Activated T-cell treated with anti-CD3 and anti-CD28 coated beads, Interleukin-2, amount 50 U/mL, for 24 hours (primary cell): ENCODE results near the gene DICER1.

ENCODE experiments used
- DNase-seq: peaks from one replicate; pipeline ENCODE4 v3.0.0-alpha.2; 2020
- H3K27ac Mint-ChIP-seq: 2 replicates; pipeline ENCODE4 v1.8.0; 2020; ENCODE audit warnings: mild to moderate bottlenecking, mixed read lengths
- H3K27me3 Mint-ChIP-seq: 2 replicates; pipeline ENCODE4 v1.8.0; 2020; ENCODE audit warnings: mixed read lengths
- H3K36me3 Mint-ChIP-seq: 2 replicates; pipeline ENCODE4 v1.8.0; 2020; ENCODE audit warnings: low read depth, mixed read lengths
- H3K4me1 Mint-ChIP-seq: 2 replicates; pipeline ENCODE4 v1.8.0; 2020; ENCODE audit warnings: low read depth, mixed read lengths
- H3K4me3 Mint-ChIP-seq: 2 replicates; pipeline ENCODE4 v1.8.0; 2020; ENCODE audit warnings: mild to moderate bottlenecking, moderate library complexity, mixed read lengths
- H3K9me3 Mint-ChIP-seq: 2 replicates; pipeline ENCODE4 v1.8.0; 2020; ENCODE audit warnings: mixed read lengths

DICER1 gene

DNA sequence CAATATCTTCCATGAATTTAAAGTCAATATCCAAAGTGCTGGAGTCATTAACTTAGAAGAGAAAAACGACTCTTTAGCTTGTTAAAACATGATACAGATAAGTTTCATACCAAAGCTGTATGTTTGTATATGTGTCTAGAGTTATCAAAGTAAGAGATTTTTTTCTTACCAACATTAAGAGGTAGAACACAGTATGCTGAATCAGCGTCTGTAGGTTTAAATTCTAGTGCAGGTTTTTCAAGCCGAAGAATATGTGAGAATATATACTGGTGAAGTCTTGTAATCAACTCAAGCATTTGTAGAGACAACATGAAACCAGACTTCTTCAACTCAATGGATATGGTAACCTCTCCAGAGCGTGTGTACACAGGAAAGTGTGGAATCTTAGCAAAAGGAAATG, 49.6 kb downstream of the DICER1 start:
- no peaks in the 10 kb centered on the region for H3K9me3 Mint-ChIP-seq
- H3K36me3 Mint-ChIP-seq = peaks cover 89% of the 10 kb centered on the region
- H3K4me3 Mint-ChIP-seq = no peak overlapping the region
- no peak overlapping the region for H3K27ac Mint-ChIP-seq
- no peaks in the 10 kb centered on the region for H3K27me3 Mint-ChIP-seq
- no peaks in the 10 kb centered on the region for H3K4me1 Mint-ChIP-seq
- no peak for DNase-seq

DNA sequence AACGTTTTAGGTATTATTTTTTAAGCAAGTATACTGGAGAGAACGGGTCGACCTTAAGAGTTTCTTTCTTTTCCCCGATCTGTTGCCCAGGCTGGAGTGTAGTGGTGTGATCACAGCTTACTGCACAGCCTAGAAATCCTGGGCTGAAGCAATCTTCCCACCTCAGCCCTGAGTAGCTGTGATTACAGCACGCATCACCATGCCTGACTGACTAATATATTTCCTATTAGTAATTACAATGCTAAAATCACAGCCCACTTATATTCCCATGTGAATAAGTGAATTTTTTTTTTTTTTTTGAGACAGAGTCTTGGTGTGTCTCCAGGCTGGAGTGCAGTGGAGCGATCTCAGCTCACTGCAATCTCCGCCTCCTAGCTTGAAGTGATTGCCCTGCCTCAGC, 50.4 kb downstream of the DICER1 start:
- Mint-ChIP-seq H3K36me3 (peaks cover 90% of the 10 kb centered on the region), H3K27ac (no peak overlapping the region), H3K4me1 (peaks cover 4% of the 10 kb centered on the region), H3K9me3 (no peaks in the 10 kb centered on the region), H3K27me3 (no peaks in the 10 kb centered on the region), H3K4me3 (no peak overlapping the region)
- no peak for DNase-seq

DNA sequence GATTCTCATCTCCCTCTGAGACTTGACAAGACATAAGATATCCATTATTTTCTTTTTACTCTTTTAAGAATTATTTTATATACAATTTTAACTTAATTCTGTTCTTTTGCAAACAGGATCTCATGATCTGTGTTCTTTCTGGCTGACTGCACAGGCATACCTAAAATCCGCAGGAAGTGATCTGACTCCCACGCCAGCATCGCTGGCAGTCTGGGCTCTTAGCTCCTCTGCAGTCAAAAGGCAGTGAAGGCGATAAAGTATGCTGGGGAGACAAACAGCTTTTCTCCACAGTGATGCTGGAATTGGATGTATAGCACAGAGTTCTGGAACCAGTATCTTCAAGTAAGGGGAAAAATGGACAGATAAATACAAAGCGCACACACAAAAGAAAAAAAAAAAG, 52.4 kb downstream of the DICER1 start:
- Mint-ChIP-seq H3K9me3 (no peaks in the 10 kb centered on the region), H3K36me3 (peaks cover 90% of the 10 kb centered on the region), H3K4me1 (peaks cover 14% of the 10 kb centered on the region), H3K4me3 (no peak overlapping the region), H3K27me3 (no peaks in the 10 kb centered on the region), H3K27ac (no peak overlapping the region)
- no peak for DNase-seq

DNA sequence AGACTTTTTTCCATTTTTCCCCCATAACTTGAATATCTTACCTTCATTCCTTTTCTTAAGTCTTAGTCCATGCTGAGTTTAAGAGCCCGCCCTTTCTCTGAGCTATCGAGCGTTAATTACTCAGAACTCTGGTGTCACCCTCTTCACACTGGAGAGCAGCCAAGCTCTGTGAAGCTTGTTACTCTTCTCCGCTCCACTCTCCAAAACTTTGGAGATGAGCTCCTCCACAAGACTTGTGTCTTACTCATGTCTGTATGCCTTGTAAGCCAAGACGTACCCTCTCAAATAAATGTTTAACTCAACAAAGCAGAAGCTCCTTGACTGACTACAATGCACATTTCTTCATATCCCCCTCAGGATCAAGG, 54.7 kb downstream of the DICER1 start:
- Mint-ChIP-seq H3K27ac (no peak overlapping the region), H3K9me3 (no peaks in the 10 kb centered on the region), H3K27me3 (no peaks in the 10 kb centered on the region), H3K4me3 (no peak overlapping the region), H3K36me3 (peaks cover 86% of the 10 kb centered on the region), H3K4me1 (peaks cover 20% of the 10 kb centered on the region)
- DNase-seq = no peak

DNA sequence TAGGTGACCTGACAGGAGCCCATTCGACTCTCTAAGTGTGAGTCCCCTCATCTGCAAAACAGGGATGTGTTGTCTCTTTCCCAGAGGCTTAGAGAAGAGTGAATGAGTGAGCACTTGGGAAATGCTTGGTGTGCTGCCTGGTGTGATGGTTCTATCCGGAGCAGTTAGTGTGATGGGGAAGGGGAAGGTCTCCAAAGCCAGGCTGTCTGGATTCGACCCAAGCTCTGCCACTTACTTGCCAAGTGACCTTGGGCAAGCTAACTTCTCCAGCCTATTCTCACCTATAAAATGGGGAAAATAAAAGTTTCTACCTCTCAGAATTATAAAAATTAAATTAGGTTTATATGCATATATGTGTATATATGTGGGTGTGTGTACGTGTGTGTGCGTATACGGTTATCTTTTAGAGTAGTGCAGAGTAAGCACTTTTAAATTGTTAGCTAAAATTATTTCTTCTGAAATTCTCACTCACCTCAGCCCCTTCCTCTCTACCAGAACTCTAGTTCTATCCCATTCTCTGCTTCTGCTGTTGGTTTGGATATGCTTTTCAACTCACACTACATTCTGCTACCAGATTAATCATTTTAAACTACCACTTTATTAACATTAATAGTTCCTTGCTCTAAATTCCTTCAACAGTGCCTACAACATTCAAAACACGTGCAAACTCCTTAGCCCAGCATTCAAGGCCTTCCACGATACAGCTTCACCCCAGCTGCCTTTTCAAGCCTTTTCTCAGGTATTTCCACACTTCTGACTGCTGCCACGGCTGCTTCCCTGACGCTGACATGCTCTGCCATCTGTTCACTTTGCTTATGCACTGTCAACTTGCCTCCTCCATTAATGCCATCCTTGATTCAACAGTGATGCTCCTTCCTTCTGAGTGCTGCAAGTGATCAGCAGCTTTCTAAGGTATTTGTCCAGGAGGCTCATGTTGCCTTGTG, 55.3 kb downstream of the DICER1 start:
- no peak for DNase-seq
- no peak overlapping the region for H3K4me3 Mint-ChIP-seq
- H3K9me3 Mint-ChIP-seq = no peaks in the 10 kb centered on the region
- peaks cover 20% of the 10 kb centered on the region for H3K4me1 Mint-ChIP-seq
- no peaks in the 10 kb centered on the region for H3K27me3 Mint-ChIP-seq
- H3K36me3 Mint-ChIP-seq = peaks cover 85% of the 10 kb centered on the region
- H3K27ac Mint-ChIP-seq = no peak overlapping the region

DNA sequence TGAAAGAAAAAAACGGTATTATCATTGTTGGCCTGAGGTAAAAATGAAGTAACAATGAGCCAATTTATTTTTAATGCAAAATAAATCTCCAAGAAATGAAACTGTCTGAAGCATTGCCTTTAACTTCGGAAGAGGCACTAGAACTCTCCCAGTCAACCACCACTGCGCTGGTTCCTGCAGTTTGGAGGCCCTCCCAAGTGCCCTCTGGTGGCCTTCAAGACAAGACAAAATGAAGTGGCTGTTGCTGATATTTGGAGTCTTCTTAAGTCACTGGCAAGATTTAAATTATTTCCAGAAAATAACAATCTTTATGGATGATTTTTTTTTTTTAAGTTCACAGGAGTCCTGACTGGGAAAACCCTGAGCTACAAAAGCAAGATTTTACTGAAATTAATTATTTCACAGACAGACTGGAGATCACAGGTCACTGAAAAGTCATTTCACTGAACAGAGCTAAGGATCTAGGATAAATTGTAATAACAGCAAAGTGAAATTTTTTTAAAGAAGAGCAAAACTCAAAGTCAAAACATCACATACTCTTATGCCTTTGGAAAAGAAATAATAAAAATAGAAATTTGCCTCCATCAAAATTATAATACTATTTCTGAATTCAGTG, 58.2 kb downstream of the DICER1 start:
- H3K4me3 Mint-ChIP-seq = no peak overlapping the region
- peaks cover 20% of the 10 kb centered on the region for H3K4me1 Mint-ChIP-seq
- H3K9me3 Mint-ChIP-seq = no peaks in the 10 kb centered on the region
- peaks cover 91% of the 10 kb centered on the region for H3K36me3 Mint-ChIP-seq
- DNase-seq = no peak
- H3K27me3 Mint-ChIP-seq = no peaks in the 10 kb centered on the region
- H3K27ac Mint-ChIP-seq = no peak overlapping the region

DNA sequence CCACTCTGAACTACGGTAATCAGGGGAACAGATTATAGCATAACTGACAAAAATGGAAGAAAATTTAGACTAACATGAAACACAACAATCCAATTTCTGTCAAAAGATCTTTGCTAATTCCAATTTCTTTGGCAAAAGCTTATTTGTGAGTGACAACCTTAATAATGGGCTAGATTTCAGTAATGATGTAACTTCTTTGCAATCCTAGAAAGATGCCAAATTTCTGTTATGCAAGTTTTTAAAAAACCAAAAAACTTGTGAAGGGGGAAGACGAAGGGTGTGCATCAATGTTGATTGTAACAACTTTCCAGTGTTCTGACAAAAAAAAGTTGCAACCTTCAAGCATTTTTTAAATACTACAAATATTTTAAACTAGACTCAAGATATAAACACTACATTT, 59.9 kb downstream of the DICER1 start:
- H3K4me1 Mint-ChIP-seq = peaks cover 17% of the 10 kb centered on the region
- H3K27ac Mint-ChIP-seq = peak overlapping the region; percentile 7
- H3K27me3 Mint-ChIP-seq = no peaks in the 10 kb centered on the region
- H3K36me3 Mint-ChIP-seq = peaks cover 91% of the 10 kb centered on the region
- DNase-seq = no peak
- H3K4me3 Mint-ChIP-seq = no peak overlapping the region
- H3K9me3 Mint-ChIP-seq = no peaks in the 10 kb centered on the region

DNA sequence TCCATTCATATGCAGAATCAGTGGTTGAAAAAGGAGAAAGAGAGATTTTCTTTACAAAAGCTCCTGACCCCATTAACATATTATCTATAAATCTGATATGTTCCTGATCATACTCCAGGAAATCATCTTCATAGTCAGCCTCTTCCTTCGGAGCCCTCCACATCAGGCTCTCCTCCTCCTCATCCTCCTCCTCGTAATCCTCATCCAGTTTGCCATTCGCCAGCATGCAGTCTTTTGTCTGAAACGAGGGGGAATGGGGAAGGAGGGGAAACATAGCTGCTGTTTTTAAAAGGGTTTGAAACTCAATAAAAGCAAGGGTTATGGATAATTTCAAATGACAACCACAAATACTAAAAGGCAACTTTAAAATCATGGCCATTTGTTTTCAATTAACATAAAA, 60.9 kb downstream of the DICER1 start:
- Mint-ChIP-seq H3K4me1 (peaks cover 16% of the 10 kb centered on the region), H3K27ac (peak overlapping the region; percentile 52), H3K4me3 (no peak overlapping the region), H3K27me3 (no peaks in the 10 kb centered on the region), H3K36me3 (peaks cover 92% of the 10 kb centered on the region), H3K9me3 (no peaks in the 10 kb centered on the region)
- no peak for DNase-seq

DNA sequence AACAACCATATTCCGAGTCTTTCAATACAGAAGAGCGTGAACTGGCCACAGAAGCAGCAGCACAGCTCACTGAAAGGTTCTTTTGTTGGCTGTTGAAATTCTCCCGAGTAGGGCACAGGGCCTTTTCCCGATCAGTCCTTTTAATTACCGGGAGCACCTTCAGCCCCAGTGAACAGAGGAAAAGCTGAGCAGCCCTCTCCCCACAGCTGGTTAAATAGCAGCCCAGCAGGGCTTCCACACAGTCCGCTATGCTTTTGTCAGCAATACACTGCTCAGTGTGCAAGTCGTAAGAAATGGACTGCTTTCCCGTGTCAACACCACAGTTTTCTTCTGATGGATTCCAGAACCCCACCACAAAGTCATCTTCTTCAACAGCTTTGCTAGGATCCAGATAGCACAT, 61.3 kb downstream of the DICER1 start:
- Mint-ChIP-seq H3K36me3 (peaks cover 91% of the 10 kb centered on the region), H3K27ac (no peak overlapping the region), H3K4me1 (peaks cover 16% of the 10 kb centered on the region)

DNA sequence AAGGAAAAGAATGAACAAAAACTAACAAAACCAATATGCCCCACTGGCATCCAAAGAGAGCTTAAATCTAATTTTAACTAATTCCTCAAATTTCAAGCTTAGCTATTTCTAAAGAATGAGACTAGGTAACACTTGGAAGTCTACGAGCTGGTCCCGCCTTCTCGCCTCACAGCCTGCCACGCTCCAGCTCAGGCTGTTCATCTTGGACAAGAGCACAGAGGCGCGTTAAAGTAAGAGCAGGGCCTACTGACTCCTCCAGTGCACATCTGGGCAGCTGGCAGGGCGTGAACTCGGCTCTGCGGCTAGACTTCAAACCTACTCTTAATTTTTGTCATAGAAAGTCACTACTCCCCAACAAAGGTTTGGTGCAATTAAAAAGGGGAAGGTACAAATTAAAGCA, 64.6 kb downstream of the DICER1 start:
- H3K4me1 Mint-ChIP-seq = no peaks in the 10 kb centered on the region
- H3K36me3 Mint-ChIP-seq = peaks cover 95% of the 10 kb centered on the region
- H3K27me3 Mint-ChIP-seq = no peaks in the 10 kb centered on the region
- no peaks in the 10 kb centered on the region for H3K9me3 Mint-ChIP-seq
- no peak overlapping the region for H3K4me3 Mint-ChIP-seq
- DNase-seq = no peak
- H3K27ac Mint-ChIP-seq = peak overlapping the region; percentile 26

More for the DNA sequence above, 61.3 kb downstream of the DICER1 start:
- H3K4me3 Mint-ChIP-seq = no peak overlapping the region
- no peaks in the 10 kb centered on the region for H3K27me3 Mint-ChIP-seq
- DNase-seq = no peak
- H3K9me3 Mint-ChIP-seq = no peaks in the 10 kb centered on the region

DNA sequence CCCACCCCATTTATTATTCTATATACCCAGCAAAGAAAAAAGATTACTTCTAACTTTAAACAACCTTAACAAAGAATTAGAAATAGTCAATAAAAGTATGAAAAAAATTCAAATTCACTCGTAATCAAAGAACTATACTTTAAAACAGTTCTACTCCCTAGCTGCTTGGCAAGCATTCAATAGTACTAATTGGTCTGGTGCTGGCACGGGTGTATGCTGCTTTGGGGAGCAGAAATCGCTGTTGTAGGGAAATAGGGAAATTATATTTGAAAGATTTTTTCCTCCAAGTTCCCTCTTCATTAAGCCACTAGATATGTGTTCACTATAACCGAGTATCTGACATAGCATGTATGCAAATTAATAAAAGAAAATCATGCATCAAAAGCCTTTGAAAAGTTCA, 65.7 kb downstream of the DICER1 start:
- H3K9me3 Mint-ChIP-seq = no peaks in the 10 kb centered on the region
- no peaks in the 10 kb centered on the region for H3K4me1 Mint-ChIP-seq
- DNase-seq = no peak
- H3K36me3 Mint-ChIP-seq = peaks cover 92% of the 10 kb centered on the region
- no peak overlapping the region for H3K4me3 Mint-ChIP-seq
- no peaks in the 10 kb centered on the region for H3K27me3 Mint-ChIP-seq
- H3K27ac Mint-ChIP-seq = no peak overlapping the region

DNA sequence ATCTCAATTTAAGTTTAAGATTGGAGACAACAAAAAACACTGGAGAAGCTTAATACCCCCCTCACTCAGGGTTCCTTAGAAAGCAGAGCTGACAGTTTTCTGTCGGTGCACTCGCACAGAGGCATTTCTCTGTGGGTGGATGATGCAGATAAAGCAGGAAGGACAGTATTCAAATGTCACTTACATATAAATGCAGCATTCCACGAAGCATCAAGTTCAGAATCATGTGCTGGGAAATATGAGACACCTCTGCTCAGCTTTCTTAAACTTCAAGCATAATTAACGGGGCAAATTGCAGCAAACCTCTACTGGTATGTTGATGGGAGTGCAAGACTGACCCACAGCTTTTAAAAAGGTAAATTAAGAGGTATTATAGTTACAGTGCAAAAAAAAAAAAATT, 68.7 kb downstream of the DICER1 start:
- H3K27me3 Mint-ChIP-seq = no peaks in the 10 kb centered on the region
- H3K36me3 Mint-ChIP-seq = peaks cover 86% of the 10 kb centered on the region
- H3K4me1 Mint-ChIP-seq = no peaks in the 10 kb centered on the region
- no peak overlapping the region for H3K27ac Mint-ChIP-seq
- no peaks in the 10 kb centered on the region for H3K9me3 Mint-ChIP-seq
- no peak overlapping the region for H3K4me3 Mint-ChIP-seq
- no peak for DNase-seq

DNA sequence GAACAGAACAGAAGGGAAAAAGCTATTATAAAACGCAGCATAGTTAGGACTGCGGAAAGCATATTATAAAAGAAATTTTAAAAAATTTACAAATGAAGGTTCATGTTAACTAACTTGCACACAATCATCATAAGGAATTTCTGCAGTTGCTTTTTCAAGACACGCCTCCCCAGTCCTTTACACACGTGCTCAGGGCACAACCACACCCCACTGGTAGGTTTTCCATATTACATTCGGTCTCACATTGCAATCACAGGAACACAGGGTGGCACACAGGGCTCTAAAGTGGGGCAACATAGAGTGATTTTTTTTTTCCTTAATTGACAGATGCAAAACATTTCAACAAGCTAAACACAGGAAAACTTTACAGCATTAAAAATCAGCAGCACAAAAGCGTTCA, 69.7 kb downstream of the DICER1 start:
- H3K4me3 Mint-ChIP-seq = no peak overlapping the region
- H3K27me3 Mint-ChIP-seq = no peaks in the 10 kb centered on the region
- H3K4me1 Mint-ChIP-seq = no peaks in the 10 kb centered on the region
- DNase-seq = no peak
- peak overlapping the region; percentile 66 for H3K27ac Mint-ChIP-seq
- no peaks in the 10 kb centered on the region for H3K9me3 Mint-ChIP-seq
- H3K36me3 Mint-ChIP-seq = peaks cover 76% of the 10 kb centered on the region

DNA sequence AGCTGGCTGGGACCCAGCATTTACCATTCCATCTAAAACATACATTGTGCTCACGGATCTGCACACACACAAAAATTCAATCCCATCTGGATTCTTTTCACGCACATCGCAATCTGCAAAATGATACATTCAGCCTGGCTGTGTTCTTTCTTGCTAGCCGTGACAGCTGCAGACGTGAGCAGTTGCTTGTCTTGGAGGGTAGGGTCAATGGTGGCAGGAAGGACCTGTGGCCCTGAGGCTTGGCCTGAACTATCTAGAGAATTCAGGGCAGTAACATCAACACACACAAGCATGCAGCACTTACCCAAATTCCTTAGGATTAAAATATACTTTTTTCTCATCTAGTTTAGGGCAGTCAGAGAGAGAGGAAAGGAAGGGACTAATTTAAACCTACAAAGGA, 72.0 kb downstream of the DICER1 start:
- no peak for DNase-seq
- Mint-ChIP-seq H3K27me3 (no peaks in the 10 kb centered on the region), H3K9me3 (no peaks in the 10 kb centered on the region), H3K4me3 (no peak overlapping the region), H3K27ac (no peak overlapping the region), H3K4me1 (no peaks in the 10 kb centered on the region), H3K36me3 (peaks cover 54% of the 10 kb centered on the region)

DNA sequence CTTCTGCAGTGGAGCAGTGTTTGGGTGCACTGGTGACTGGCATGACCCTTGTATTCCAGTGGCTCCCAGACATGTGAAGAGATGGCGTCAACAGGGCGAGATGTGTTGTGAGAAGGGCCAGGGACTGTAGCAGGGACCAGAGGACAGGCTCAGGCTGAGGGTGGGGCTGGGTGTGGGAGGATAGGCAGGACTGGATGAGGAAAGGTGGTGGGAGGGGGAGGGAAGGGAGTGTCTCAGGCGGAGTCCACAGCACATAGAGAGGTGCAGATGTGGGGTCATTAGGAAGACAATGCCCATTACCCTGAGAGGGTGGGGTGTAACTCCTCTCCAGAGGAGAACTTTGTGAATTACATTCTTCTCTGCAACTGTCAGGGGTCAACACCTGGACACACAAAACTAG, 78.5 kb downstream of the DICER1 start:
- no peak overlapping the region for H3K27ac Mint-ChIP-seq
- no peak overlapping the region for H3K4me3 Mint-ChIP-seq
- H3K9me3 Mint-ChIP-seq = no peaks in the 10 kb centered on the region
- peaks cover under 1% of the 10 kb centered on the region for H3K36me3 Mint-ChIP-seq
- H3K4me1 Mint-ChIP-seq = no peaks in the 10 kb centered on the region
- DNase-seq = no peak
- H3K27me3 Mint-ChIP-seq = peaks cover 14% of the 10 kb centered on the region
